Trophoblast cell (in vitro differentiated cells and primary cell): ENCODE measurements around the gene SENP5.
"Not testable (repeated sequence)": the region's sequence is repeated elsewhere in the genome, so short reads cannot be mapped to it uniquely, and the experiment has no call there.

Experiments
- DNase-seq, 2 donors: peaks; one replicate each; pipeline ENCODE4 v3.0.0-alpha.2; 2016
- H2AFZ ChIP-seq: 2 replicates; pipeline ENCODE4 v1.6.1; 2013; ENCODE audit warnings: low read length, moderate library complexity, mild to moderate bottlenecking; ENCODE audit not compliant: insufficient read depth, poor library complexity
- H2AK5ac ChIP-seq: 2 replicates; pipeline ENCODE4 v1.6.1; 2013; ENCODE audit warnings: mild to moderate bottlenecking, low read length
- H2BK120ac ChIP-seq: 2 replicates; pipeline ENCODE4 v1.6.1; 2013; ENCODE audit warnings: low read length, mild to moderate bottlenecking, moderate library complexity; ENCODE audit not compliant: insufficient read depth, poor library complexity
- H2BK12ac ChIP-seq: 2 replicates; pipeline ENCODE4 v1.6.1; 2013; ENCODE audit warnings: mild to moderate bottlenecking, low read length, moderate library complexity
- H2BK5ac ChIP-seq: 2 replicates; pipeline ENCODE4 v1.6.1; 2013; ENCODE audit warnings: low read length, low read depth, moderate library complexity, mild to moderate bottlenecking; ENCODE audit not compliant: poor library complexity
- H3K14ac ChIP-seq: 2 replicates; pipeline ENCODE4 v1.6.1; 2013; ENCODE audit warnings: mild to moderate bottlenecking, low read length
- H3K18ac ChIP-seq: 2 replicates; pipeline ENCODE4 v1.6.1; 2013; ENCODE audit warnings: mild to moderate bottlenecking, low read length
- H3K23ac ChIP-seq: 2 replicates; pipeline ENCODE4 v1.6.1; 2013; ENCODE audit warnings: low read length
- H3K27ac ChIP-seq: 2 replicates; pipeline ENCODE4 v1.5.1; 2013; ENCODE audit warnings: low read depth, mild to moderate bottlenecking, inconsistent platforms, low read length, moderate library complexity
- H3K27me3 ChIP-seq: 2 replicates; pipeline ENCODE4 v1.6.1; 2013; ENCODE audit warnings: inconsistent platforms, mild to moderate bottlenecking, low read length, moderate library complexity; ENCODE audit not compliant: insufficient read depth
- H3K36me3 ChIP-seq, 2 experiments: 1 replicate in 1 of 2; 2 replicates in 1 of 2; pipeline ENCODE4 v1.6.1; 2013; ENCODE audit warnings: low read length in 2 of 2, mild to moderate bottlenecking in 2 of 2, moderate library complexity in 1 of 2; ENCODE audit not compliant: insufficient read depth in 2 of 2, control insufficient read depth in 1 of 2
- H3K4ac ChIP-seq: 2 replicates; pipeline ENCODE4 v1.6.1; 2013; ENCODE audit warnings: low read depth, mild to moderate bottlenecking, low read length, moderate library complexity
- H3K4me1 ChIP-seq, 2 experiments: 1 replicate in 1 of 2; 2 replicates in 1 of 2; pipeline ENCODE4 v1.6.1; 2013; ENCODE audit warnings: low read length in 2 of 2, mild to moderate bottlenecking in 2 of 2, moderate library complexity in 1 of 2; ENCODE audit not compliant: insufficient read depth in 2 of 2, control insufficient read depth in 1 of 2
- H3K4me2 ChIP-seq: 2 replicates; pipeline ENCODE4 v1.6.1; 2013; ENCODE audit warnings: inconsistent platforms, mild to moderate bottlenecking, low read length, moderate library complexity
- H3K4me3 ChIP-seq: 2 replicates; pipeline ENCODE4 v1.5.1; 2013; ENCODE audit warnings: mild to moderate bottlenecking, low read depth, low read length, inconsistent platforms
- H3K79me1 ChIP-seq: one replicate; pipeline ENCODE4 v1.6.1; 2013; ENCODE audit warnings: low read length
- H3K79me2 ChIP-seq: 2 replicates; pipeline ENCODE4 v1.6.1; 2013; ENCODE audit warnings: low read length, mild to moderate bottlenecking; ENCODE audit not compliant: control insufficient read depth, insufficient read depth, poor library complexity
- H3K9ac ChIP-seq: 2 replicates; pipeline ENCODE4 v1.6.1; 2013; ENCODE audit warnings: mild to moderate bottlenecking, low read length
- H3K9me3 ChIP-seq: 2 replicates; pipeline ENCODE4 v1.6.1; 2013; ENCODE audit warnings: low read depth, mild to moderate bottlenecking, control low read depth, inconsistent platforms, low read length; ENCODE audit not compliant: insufficient read depth
- H4K12ac ChIP-seq: 2 replicates; pipeline ENCODE4 v1.6.1; 2013; ENCODE audit warnings: low read depth, mild to moderate bottlenecking, low read length, moderate library complexity
- H4K8ac ChIP-seq: 2 replicates; pipeline ENCODE4 v1.6.1; 2013; ENCODE audit warnings: low read depth, mild to moderate bottlenecking, low read length, moderate library complexity
- H4K91ac ChIP-seq: one replicate; pipeline ENCODE4 v1.6.1; 2013; ENCODE audit warnings: low read depth, mild to moderate bottlenecking, low read length, moderate library complexity
- WGBS: extraction: QIAGEN DNeasy Blood & Tissue Kit; methylation state at CpG from one replicate; pipeline ENCODE4 v1.1.7; 2013; ENCODE audit warnings: missing lambda C conversion rate; ENCODE audit not compliant: insufficient read length, insufficient coverage; ENCODE audit errors: extremely low coverage; 5-methylcytosine and 5-hydroxymethylcytosine counted together

SENP5 gene

DNA sequence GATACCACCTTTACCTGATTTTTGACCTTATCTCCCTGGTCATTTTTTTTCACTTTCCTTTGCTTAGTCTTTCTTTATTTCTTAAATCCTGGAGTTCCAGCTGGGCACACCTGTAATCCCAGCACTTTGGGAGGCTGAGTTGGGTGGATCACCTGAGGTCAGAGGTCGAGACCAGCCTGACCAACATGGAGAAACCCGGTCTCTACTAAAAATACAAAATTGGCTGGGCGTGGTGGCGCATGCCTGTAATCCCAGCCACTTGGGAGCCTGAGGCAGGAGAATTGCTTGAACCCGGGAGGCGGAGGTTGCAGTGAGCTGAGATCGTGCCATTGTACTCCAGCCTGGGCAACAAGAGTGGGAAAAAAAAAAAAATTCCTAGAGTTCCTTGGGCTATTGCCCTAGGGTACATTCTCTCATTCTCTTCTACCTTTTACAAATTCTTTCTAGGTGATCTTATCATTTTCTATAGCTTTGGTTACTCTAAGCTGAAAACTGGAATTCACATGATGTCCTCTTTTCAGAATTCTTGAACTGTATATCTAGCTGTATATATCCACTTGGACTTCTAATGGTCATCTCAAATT is 6.9 kb downstream of the SENP5 start:
- H3K9ac ChIP-seq, H2BK120ac ChIP-seq, H3K36me3 ChIP-seq, H3K79me1 ChIP-seq, H3K9me3 ChIP-seq, H3K27me3 ChIP-seq, H3K23ac ChIP-seq, H3K14ac ChIP-seq, H2AFZ ChIP-seq, H3K18ac ChIP-seq, H4K12ac ChIP-seq, H4K8ac ChIP-seq, H4K91ac ChIP-seq, H2BK12ac ChIP-seq, H2AK5ac ChIP-seq, H3K4me3 ChIP-seq, H3K4ac ChIP-seq, H2BK5ac ChIP-seq, H3K4me1 ChIP-seq, H3K79me2 ChIP-seq: not testable (repeated sequence)
- Histone ChIP-seq H3K4me2 (peak overlapping the region; percentile 1), H3K27ac (peak overlapping the region; percentile 80)
- DNase-seq = peak; percentile 54 to 94
- no CpG with 5 or more reads among the region's 7 CpGs for WGBS

DNA sequence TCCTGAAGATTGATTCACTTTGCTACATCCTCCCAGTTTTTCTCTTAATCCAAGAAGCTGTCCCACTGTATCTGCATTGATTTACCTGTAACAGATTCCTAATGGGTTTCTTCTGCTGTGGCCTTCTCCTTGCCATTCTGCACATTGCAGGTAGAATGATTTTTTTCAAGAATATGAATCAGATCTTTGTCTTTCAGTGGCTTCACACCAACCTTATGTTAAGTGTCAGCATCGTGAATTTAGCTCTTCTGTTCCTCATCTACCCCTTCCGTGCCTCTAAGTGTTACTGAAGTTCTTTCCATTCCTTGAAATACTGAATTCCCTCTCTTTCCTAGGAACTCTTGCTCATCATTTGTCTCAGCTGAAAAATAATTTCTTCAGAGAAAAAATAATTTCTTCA is 7.5 kb downstream of the SENP5 start:
- peaks cover 7% of the 10 kb centered on the region for H3K79me2 ChIP-seq
- H3K14ac ChIP-seq = no peak overlapping the region
- no peaks in the 10 kb centered on the region for H3K27me3 ChIP-seq
- no peaks in the 10 kb centered on the region for H3K9me3 ChIP-seq
- H3K27ac ChIP-seq = peak overlapping the region; percentile 80
- H3K4me2 ChIP-seq = peak overlapping the region; percentile 1
- no peak overlapping the region for H4K91ac ChIP-seq
- H3K4me3 ChIP-seq = no peak overlapping the region
- no peak overlapping the region for H2BK120ac ChIP-seq
- DNase-seq = no peak
- no CpG with 5 or more reads among the region's 2 CpGs for WGBS
- no peak overlapping the region for H2AK5ac ChIP-seq
- peaks cover 3 to 8% of the 10 kb centered on the region in 2 experiments for H3K36me3 ChIP-seq
- no peak overlapping the region for H3K18ac ChIP-seq
- peak overlapping the region; percentile 46 for H3K4ac ChIP-seq
- no peak overlapping the region for H3K9ac ChIP-seq
- H2BK5ac ChIP-seq = no peak overlapping the region
- no peak overlapping the region for H3K23ac ChIP-seq
- no peak overlapping the region for H4K8ac ChIP-seq
- no peak overlapping the region for H2AFZ ChIP-seq
- H2BK12ac ChIP-seq = no peak overlapping the region
- peaks cover 0 to 4% of the 10 kb centered on the region in 2 experiments for H3K4me1 ChIP-seq
- H3K79me1 ChIP-seq = peaks cover 2% of the 10 kb centered on the region
- no peak overlapping the region for H4K12ac ChIP-seq

DNA sequence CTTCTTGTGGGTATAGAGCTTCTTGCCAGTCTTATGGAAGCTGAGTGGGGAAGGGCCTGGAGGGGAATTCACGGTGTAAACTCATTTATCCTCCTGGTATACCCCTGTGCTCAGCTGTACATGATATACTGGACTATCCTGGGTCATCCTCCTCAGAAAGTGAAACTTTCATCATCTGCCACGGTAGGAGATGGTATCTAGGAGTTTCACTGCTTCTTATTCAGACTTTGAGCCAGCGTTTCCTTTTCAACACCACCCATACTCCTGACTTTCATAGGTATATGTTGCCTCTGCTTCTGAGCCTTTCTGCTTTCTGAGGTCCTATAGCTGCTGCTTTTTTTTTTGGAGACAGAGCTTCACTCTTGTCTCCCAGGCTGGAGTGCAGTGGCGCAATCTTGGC is 15.6 kb downstream of the SENP5 start:
- Histone ChIP-seq H3K79me1 (no peaks in the 10 kb centered on the region), H3K4me3 (no peak overlapping the region), H2BK120ac (no peak overlapping the region), H3K14ac (no peak overlapping the region), H2BK12ac (no peak overlapping the region), H4K12ac (no peak overlapping the region), H3K27me3 (no peaks in the 10 kb centered on the region), H3K18ac (no peak overlapping the region), H3K23ac (no peak overlapping the region), H3K9ac (no peak overlapping the region), H3K36me3 (peaks cover 10% of the 10 kb centered on the region in 2 experiments), H3K79me2 (peaks cover 3% of the 10 kb centered on the region), H2AFZ (no peak overlapping the region), H3K4me1 (peaks cover 0 to 2% of the 10 kb centered on the region in 2 experiments), H4K91ac (no peak overlapping the region), H3K27ac (no peak overlapping the region), H3K4ac (no peak overlapping the region), H3K4me2 (no peak overlapping the region), H3K9me3 (no peaks in the 10 kb centered on the region), H4K8ac (no peak overlapping the region), H2BK5ac (no peak overlapping the region), H2AK5ac (no peak overlapping the region)
- DNase-seq = no peak
- no CpG with 5 or more reads among the region's 4 CpGs for WGBS

DNA sequence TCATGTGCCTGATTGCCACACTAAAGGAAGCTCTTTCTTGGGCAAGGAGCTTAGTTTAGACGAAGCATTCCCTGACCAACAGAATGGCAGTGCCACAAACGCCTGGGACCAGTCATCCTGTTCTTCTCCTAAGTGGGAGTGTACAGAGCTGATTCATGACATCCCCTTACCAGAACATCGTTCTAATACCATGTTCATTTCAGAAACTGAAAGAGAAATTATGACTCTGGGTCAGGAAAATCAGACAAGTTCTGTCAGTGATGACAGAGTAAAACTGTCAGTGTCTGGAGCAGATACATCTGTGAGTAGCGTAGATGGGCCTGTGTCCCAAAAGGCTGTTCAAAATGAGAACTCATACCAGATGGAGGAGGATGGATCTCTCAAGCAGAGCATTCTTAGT is 18.4 kb downstream of the SENP5 start:
- Histone ChIP-seq H3K4me1 (peaks cover 0 to 2% of the 10 kb centered on the region in 2 experiments), H3K36me3 (peaks cover 8 to 10% of the 10 kb centered on the region in 2 experiments), H2AK5ac (no peak overlapping the region), H2AFZ (no peak overlapping the region), H3K4ac (no peak overlapping the region), H4K8ac (no peak overlapping the region), H3K14ac (no peak overlapping the region), H3K9ac (no peak overlapping the region), H3K23ac (no peak overlapping the region), H2BK12ac (no peak overlapping the region), H2BK5ac (no peak overlapping the region), H3K18ac (no peak overlapping the region), H3K4me3 (no peak overlapping the region), H3K79me2 (no peaks in the 10 kb centered on the region), H3K27ac (no peak overlapping the region), H3K4me2 (no peak overlapping the region), H3K9me3 (no peaks in the 10 kb centered on the region), H2BK120ac (no peak overlapping the region), H4K12ac (no peak overlapping the region), H4K91ac (no peak overlapping the region), H3K27me3 (no peaks in the 10 kb centered on the region), H3K79me1 (no peaks in the 10 kb centered on the region)
- no peak for DNase-seq
- WGBS = no CpG with 5 or more reads among the region's 4 CpGs
